Stimulated activated CD4-positive, alpha-beta T cell treated with anti-CD3 and anti-CD28 coated beads, Interleukin-12 subunit alpha, Interleukin-12 subunit beta, amount 100 ng/mL, for 48 hours (primary cell): ENCODE data around the gene RPS6KL1.

Experiments
- DNase-seq, 3 donors: peaks; one replicate each; pipeline ENCODE4 v3.0.0-alpha.2; 2020; ENCODE audit warnings: low read depth in 2 of 3, low spot score in 1 of 3

RPS6KL1 gene

DNA sequence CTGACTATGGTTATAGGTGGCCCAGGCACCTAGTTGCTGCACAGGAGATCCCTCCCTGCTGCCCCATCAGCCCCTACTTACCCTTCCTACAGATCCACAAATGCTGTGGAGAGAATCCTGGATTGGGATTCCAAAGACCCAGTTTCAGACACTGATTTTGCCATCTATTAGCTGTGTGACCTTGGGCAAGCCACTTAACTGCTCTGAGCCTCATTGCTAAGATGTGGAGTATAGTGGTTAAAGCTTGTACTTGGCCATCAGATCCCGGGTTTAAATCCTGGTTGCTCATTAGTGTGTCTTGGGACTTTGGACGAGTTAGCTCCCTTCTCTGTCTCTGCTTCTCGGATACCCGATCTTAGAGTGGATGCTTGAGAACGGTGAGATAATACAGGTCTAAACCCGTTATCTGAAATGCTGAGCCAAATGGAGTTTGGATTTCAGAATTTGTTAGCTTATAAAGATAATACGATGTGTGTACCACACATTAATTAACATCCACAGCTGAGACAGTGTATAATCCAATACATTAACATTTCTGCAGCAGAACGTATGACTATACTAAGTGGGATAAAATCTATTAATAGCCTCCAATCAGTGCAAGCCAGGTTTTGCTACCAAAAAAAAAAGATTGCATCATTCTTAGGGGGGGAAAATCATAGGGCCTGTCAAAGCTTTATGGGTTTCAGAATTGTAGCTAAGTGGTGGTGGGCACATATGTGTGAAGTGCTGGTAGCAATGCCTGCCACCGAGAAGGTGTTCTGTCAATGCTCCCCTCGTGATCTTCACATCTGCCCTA, 63.1 kb downstream of the RPS6KL1 start:
- no peak for DNase-seq

DNA sequence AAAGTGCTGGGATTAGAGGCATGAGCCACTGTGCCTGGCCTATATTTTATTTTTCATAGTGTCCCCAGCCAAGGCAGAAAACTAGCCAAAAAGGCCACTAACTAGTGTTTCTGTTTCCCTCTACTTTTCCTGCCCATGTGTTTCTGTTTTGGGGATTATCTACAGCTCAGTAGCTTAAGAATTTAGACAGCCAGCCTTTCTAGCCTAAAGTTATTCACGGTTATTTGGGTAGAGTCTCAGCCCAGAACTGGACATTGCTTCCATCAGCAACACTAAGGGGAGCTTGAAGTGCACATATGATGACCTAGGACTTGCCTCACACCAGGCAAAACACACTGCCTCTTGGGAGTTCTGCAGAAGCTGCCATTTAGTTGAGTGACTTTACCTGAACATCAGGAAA, 65.0 kb downstream of the RPS6KL1 start:
- DNase-seq = no peak

DNA sequence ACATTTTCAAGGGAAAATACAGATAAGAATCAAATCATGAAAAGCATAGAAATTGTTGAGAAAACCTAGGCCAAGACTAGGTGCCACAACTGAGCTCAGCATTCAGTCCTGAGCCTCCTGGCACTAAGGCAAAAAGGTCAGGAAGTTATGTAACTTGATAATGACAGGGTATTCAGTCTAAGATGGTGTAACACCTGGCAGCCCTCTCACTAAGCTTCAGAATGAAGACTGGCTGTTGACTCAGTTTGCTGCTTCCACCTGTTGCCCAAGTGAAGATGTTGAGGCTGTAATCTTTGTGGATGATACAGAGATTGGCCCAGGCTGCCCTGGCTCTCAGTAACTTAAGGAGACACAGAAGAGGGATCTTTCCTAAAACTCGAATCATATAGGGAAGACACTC, 66.7 kb downstream of the RPS6KL1 start:
- DNase-seq = no peak

DNA sequence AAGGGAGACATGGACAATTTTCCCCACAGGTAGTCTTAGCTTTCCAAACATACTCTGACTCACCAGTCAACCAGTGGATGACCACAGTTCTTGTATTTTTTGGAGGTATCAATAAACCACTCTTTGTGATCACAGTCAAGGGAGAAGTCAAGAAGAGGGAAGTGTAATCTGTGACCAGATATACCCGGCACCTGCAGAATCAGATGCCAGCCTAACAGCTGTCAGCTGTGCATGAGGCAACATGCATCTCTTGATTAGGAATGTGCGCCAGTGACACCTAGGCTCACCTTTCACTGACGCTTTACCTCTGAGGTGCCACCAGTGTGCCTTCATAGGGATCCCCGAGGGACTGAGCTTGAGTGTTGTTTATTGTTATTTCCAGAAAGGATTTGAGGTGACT, 67.1 kb downstream of the RPS6KL1 start:
- no peak for DNase-seq

DNA sequence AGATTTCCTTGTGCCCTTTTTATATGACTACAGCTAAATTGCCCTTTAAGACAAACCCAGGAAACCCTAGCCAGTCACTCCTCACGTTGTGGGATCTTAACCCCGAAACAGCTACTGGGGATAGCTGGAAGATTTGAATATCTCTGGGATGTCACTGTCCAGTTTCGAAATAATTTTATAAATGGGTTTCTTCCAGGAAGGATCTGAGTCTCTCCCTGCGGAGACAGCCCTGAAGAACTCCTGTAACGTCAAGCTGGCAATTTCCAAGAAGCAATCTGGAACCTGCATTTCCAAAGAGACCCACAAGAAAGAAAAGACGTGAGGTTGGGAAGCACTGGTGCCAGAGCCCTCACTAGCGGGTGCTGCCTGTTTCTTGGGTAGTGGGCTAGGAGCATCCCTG, 68.0 kb downstream of the RPS6KL1 start:
- no peak for DNase-seq
